K562 (cell line): Measurements from ENCODE around the gene NME7.

ENCODE experiments used
- ATF2 ChIP-seq: sonication (generic); formaldehyde crosslinking; IDR thresholded peaks from 2 replicates; pipeline ENCODE4 v1.8.1; 2022; ENCODE audit warnings: missing genetic modification reagents
- CHD7 ChIP-seq: fragments of 200-600 bp; sonication (generic); IDR thresholded peaks from one replicate; pipeline ENCODE4 v1.6.1; 2012; ENCODE audit warnings: mild to moderate bottlenecking, low read depth, low read length, inconsistent platforms
- CTCF ChIP-seq, 3 experiments: IDR thresholded peaks in 2 of 3; conservative IDR thresholded peaks in 1 of 3; 2 replicates each; pipeline ENCODE4 v1.5.1; 2011 to 2012; ENCODE audit warnings: low read length in 3 of 3, mild to moderate bottlenecking in 3 of 3, control low read depth in 2 of 3, improper control_type of control experiment in 1 of 3, inconsistent platforms in 1 of 3, low read depth in 1 of 3, mixed read lengths in 1 of 3, moderate library complexity in 1 of 3; ENCODE audit not compliant: insufficient read depth in 2 of 3
- DIDO1 ChIP-seq: fragments of 450-650 bp; IDR thresholded peaks from 2 replicates; pipeline ENCODE4 v1.6.1; 2016; ENCODE audit warnings: low read depth, missing biosample characterization, missing genetic modification characterization
- FOXM1 ChIP-seq, 2 experiments: fragments of 450-650 bp in 1 of 2; sonication (generic) in 1 of 2; formaldehyde crosslinking in 1 of 2; IDR thresholded peaks; 2 replicates each; pipeline versions ENCODE4 v1.6.1 to v1.9.0; 2017 to 2022; ENCODE audit warnings: low read depth in 2 of 2, mild to moderate bottlenecking in 2 of 2, missing genetic modification reagents in 1 of 2, moderate library complexity in 1 of 2
- POLR2A ChIP-seq: fragments of 450-650 bp; conservative IDR thresholded peaks from 2 replicates; pipeline ENCODE4 v1.6.1; 2016
- RBM15 ChIP-seq: fragments of 200-400 bp; formaldehyde crosslinking; IDR thresholded peaks from 2 replicates; pipeline ENCODE4 v1.6.1; 2018; ENCODE audit warnings: mild to moderate bottlenecking, low read length, moderate library complexity; ENCODE audit not compliant: insufficient read depth
- STAT6 ChIP-seq: sonication (generic); formaldehyde crosslinking; IDR thresholded peaks from 2 replicates; pipeline ENCODE4 v1.8.1; 2023; ENCODE audit warnings: mild to moderate bottlenecking, missing genetic modification reagents

- TF ChIP-seq RBM15 (no peak), CTCF (IDR thresholded peaks at IDR 0.05 in 2 of 3, conservative IDR thresholded peaks at IDR 0.05 in 1 of 3; ENCODE audit: insufficient read depth in 2 of 3, low read depth in 1 of 3, low read length in 3 of 3) (no peak), FOXM1 (IDR thresholded peaks at IDR 0.05; ENCODE audit: low read depth) (no peak), FOXM1 (CRISPR knock-in tag; IDR thresholded peaks at IDR 0.05; ENCODE audit: low read depth) (no peak), STAT6 (no peak), DIDO1 (tag) (no peak), POLR2A (no peak), CHD7 (no peak), ATF2 (CRISPR knock-in tag) (no peak)
Measured at GRCh38 chr1:169143984-169144383, 223.6 kb downstream of the NME7 start.
